ENCODE measurements around the gene GUCY1A2.

Gene GUCY1A2

DNA sequence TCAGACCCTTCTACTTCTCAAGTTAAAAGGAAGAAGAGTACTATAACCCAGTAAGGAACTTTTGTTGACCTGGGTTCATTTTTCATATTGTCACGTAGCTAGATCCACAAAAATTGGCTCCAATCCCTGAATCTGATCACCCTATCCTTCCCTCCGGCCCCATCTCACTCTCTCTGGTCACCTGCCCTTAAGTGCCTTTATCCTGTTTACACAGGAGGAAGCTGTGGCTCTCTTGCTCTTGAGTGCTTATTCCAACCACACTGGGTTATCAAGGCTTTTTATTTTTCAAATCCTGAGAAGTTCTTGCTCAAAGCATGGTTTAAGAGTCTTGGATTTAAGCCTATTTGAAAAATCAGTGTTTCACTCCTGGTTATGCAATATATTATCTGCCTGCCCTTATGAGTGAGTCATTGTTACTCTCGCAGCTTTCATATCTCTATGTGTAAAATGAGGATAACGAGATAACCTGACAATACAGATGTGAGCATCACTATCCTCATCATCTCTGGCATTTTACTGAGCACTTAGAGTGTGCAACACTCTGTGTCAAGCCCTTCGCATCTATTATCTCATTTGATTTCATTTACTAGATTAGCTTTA, 293.9 kb downstream of the GUCY1A2 start:
- no peak for DNase-seq

GRCh38 chr11:106723071-106723470, 295.2 kb downstream of the GUCY1A2 start:
- no peak for DNase-seq

DNA sequence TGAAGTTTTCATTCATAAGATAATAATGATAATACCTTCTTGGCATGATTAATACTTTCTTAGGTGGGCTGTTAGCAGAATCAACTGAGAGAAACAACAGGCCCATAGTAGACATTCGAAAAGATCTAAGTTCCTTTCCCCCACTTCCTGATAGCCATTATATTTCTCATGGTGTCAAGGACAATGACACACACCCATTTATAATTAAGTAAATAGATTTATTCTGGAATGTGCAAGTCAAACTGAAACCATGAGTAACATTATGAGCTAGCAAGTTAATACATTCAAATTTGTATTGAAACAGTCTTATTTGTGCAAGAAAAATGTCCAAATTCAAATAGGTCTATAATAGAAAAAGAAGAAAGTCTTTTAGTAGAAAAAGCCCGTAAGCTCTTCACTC, 301.1 kb downstream of the GUCY1A2 start:
- no peak for DNase-seq

DNA sequence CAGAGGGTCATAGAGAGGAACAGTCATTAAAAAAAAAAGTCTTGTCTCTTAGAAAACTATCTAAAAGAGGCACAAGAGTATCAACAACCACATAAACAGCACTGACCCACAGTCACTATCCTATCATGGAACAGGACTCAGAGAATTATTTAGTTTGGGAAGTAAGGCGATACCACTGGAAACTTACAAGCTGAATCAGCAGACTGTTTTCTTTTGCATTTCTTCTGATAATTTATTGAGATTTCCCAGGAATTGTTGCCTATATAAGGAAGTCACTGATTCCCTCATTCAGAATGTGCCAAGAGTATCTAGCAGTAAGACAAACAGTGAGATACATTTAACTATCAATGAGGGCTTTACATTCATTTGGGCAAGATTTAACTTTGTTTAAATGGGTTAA, 304.1 kb downstream of the GUCY1A2 start:
- DNase-seq, result no peak

- no peak for DNase-seq
These were observed 309.9 kb downstream of the GUCY1A2 start for GRCh38 chr11:106708348-106708747.

- no peak for DNase-seq
These were observed 311.9 kb downstream of the GUCY1A2 start for GRCh38 chr11:106706355-106706754.

GRCh38 chr11:106702805-106703204, 315.5 kb downstream of the GUCY1A2 start:
- DNase-seq, result no peak

DNA sequence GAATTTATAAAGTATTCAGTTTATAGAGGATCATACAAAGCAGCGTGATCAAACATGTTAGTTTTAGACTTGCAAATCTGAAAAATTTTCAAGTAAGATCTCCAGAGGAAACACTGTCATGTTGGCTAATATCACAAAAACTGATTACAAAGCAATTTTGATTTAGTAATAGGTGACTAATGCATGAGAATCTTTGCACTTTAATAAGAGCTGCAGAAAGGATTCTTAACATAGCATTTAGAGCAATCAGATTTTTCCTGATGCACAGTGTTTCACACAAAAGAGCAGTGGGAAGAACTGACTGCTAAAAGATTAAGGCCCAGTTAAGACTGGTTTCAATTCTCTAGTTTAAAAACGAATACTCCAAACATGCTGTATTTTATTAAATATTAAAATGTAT, 321.2 kb downstream of the GUCY1A2 start:
- DNase-seq, result no peak

- no peak for DNase-seq
These were observed 322.8 kb downstream of the GUCY1A2 start for GRCh38 chr11:106695506-106695905.

GRCh38 chr11:106694501-106694900, 323.8 kb downstream of the GUCY1A2 start:
- DNase-seq, result no peak

DNA sequence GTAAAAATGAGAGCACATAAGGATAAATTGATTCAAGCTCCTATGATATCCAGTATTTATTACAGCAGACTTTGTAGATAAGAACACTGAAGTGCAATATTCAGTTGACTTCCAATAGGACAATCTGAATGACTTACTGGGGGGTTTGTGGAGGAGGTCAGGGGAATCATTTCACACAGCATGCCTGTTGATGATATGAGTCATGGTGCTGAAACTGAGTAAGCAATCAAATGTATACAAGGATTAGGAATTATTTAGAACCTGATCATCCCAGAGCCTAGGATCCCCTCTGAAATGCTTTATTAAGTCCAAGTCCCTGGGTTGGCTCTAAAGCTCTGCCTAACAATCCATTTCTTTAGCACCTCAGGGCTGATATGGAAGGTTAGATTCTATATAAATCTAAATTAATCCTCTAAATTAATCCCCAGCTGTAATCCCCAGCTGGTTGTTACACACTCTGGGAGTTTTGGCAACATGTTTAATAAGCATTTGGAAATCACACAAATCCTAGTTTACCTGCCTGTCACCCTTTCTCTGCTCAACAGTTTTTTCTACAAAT, 326.4 kb downstream of the GUCY1A2 start:
- DNase-seq, result no peak

DNA sequence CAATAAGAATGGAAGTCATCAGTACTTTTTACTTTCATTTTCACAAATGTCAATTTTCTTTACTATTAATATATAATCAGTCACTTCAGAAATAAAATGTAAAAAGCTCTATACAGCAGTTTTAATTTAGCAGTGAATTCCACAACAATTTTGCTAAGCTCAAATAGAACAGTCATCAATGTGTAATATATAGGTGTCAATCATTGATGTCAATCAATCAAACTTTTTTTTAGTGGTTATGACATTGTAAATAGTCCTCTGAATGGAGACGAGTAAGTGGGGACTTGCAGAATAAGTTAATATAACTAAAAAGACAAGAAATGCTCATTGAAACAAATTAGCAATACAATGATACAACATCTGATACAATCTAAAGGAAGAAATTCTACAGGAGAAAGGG, 327.4 kb downstream of the GUCY1A2 start:
- DNase-seq, result no peak

GRCh38 chr11:106684944-106685343, 333.3 kb downstream of the GUCY1A2 start:
- DNase-seq, result no peak

GRCh38 chr11:106683435-106683834, 334.8 kb downstream of the GUCY1A2 start:
- no peak for DNase-seq

- no peak for DNase-seq
These were observed 336.8 kb downstream of the GUCY1A2 start for GRCh38 chr11:106681435-106681834.

GRCh38 chr11:106679581-106679980, 338.7 kb downstream of the GUCY1A2 start:
- DNase-seq, result no peak

DNA sequence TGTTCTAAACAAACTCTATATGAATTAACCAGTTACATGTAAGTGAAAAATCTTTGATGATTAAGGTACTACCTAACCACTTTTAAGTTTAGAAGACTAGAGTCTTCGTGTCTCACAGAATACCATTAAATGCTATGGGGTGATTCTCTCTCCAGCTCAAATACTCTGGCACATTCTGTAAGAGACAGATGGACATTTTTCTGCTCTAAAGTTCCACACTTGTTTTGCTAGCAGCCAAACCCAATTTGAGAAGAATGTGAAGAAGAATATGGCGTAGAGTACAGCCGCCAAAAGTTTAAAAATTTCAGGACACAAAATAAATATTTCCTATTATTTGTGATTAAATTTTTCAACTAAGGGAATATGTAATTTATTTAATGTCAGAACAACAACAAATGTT, 339.1 kb downstream of the GUCY1A2 start:
- no peak for DNase-seq

DNA sequence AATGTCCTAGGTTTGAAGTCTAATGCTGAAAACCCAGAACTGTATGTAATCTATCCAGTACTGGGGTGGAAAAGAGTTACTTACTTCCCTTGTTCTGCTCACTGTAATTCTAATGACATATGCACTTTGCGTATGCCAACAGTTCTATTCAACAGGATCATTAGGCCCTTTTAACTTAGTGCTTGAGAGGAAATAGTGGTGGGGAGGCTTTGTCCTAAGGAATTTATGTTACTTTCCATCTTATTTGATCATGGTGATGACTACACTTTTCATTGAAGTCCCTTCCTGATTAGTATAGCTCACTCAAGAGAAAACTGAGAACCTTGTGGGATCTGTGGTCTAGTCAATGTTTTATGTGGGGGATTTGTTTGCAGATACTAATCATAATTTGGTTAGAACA, 348.2 kb downstream of the GUCY1A2 start:
- no peak for DNase-seq

DNA sequence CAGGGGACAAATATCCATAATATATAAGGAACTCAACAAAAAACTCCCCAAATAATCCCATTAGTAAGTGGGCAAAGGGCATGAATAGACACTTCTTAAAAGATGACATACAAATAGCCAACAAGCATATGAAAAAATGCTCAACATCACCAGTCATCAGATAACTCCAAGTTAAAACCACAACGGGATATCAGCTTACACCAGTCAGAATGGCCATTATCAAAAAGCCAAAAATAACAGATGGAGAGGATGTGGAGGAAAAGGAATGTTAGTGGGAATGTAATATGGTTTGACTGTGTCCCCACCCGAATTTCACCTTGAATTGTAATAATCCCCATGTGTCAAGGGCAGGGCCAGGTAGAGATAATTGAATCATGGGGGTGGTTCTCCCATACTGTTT, 350.1 kb downstream of the GUCY1A2 start:
- no peak for DNase-seq

- no peak for DNase-seq
These were observed 361.6 kb downstream of the GUCY1A2 start for GRCh38 chr11:106656646-106657045.

DNA sequence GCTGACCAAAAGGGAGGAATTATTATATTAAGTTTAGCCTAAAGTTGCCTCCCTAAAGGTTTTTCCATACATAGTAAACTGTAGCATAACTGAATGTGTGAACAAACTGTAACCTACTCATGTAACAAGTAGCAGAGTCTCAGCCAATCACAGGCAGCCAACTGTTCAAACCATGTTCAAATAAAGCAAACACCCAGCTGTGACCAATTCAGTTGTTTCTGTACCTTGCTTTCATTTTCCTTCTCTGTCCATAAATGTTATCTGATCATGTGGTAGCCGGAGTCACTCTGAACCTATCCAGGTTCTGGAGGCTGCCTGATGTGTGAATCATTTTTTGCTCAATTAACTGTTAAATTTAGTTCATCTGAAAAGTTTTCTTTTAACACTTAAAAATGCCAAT, 373.5 kb downstream of the GUCY1A2 start:
- DNase-seq, result no peak

DNA sequence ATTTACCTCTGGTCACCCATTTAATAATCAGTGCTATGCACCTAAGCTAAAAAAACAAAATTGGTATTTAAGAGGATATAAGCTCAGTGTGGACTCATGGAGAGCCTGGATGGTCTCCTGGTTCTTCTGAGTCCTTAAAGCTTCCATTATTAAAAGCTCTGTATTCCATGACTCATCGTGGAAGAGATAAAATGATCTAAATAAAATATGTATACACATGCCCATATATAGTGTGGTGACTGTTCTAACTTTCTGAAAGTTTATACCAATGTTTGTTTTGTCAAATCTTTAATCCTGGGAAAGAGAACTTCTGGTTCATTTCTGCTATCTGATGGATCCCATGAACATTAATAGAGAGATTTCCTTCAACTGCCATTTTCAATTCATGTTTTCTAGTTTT, 375.9 kb downstream of the GUCY1A2 start:
- no peak for DNase-seq

DNA sequence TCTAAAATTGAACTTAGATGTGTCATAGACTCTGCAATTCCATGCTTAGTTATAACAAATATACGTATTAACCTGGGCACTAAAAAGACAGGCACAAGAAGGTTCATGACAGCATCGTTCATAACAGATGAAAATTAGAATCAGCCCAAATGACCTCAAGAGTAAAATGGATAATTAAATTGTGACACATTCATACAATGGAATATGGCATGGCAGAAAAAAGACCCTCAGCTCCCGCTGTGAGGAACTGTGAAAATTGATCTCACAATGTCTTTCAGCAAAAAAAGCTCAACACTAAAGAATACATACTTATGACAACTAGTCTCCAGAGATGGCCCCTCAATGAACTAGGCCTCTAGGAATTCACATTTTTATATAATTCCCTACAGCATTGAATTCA, 386.0 kb downstream of the GUCY1A2 start:
- DNase-seq, result no peak

DNA sequence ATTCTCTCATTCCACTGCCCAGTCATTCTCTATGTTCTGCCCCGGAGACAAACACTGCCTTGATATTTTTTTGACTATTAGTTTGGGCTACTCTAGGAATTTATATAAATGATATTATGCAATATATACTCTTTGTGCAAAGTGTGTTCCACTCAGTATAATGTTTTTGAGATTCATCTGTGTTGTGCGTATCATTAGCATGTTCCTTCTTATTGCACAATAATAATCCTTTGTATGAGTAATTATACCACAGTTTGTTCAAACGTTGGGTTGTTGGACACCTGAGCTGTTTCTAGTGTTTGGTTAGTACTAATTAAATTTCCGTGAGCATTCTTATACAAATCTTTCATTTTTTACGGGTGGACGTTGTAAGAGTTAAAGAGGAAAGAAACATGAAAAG, 390.6 kb downstream of the GUCY1A2 start:
- DNase-seq, result no peak

DNA sequence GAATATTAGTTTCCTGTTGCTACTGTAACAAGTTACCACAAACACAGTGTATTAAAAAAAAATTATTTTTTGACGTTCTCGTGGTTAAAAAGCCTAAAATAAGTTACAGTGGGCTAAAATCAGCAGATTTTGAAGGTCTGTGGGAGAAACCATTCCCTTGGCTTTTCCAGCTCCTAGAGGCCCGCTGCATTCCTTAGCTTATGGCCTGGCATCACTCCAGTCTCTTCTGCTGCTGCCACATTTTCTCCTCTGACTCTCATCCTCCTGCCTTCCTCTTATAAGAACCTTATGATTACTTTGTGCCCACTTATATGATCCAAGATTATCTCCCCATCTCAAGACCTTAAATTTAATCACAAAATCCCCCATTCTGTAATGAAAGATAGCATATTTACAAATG, 392.7 kb downstream of the GUCY1A2 start:
- DNase-seq, result no peak

All from stimulated activated CD4-positive, alpha-beta T cell treated with anti-CD3 and anti-CD28 coated beads, Interleukin-4, amount 100 ng/mL, for 24 hours (primary cell).